Endometrium (tissue), 2 donors: Measurements from ENCODE around the gene NGDN.
"Not testable (repeated sequence)": the region's sequence is repeated elsewhere in the genome, so short reads cannot be mapped to it uniquely, and the experiment has no call there.

ENCODE experiments used
- FAIRE-seq: peaks from 2 replicates; lab custom pipeline; 2012; peaks lifted over from hg19 to GRCh38; lab: Jason Lieb, UNC
- donor health status: control.
- donor health status: control.

Gene NGDN

GRCh38 chr14:23469127-23469905 is at the start of gene NGDN:
Gene NGDN, plus strand, starts transcription at chr14:23469703. Its CDS starts 13 bp downstream, at chr14:23469716.
- FAIRE-seq: peak; percentile 100

DNA sequence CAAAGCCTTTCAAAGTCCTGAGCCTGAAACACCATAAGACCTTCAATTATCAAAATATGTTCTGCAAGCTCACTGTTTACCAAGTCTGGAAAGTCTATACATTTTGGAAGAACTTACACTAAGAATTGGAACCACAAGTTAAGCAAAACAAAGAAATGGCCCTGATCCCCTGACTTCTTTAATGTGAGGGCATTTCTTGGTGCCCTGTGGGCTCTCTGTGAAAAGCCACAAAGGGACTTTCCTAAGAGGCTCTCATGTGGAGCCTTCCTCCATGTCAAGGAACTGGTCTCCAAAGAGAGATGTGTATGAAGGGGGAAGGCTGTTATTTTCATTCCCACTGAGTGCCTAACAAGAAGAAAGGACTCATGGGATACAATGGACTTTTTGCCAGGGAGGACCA is 47.9 kb upstream of the NGDN start:
- no peak for FAIRE-seq

DNA sequence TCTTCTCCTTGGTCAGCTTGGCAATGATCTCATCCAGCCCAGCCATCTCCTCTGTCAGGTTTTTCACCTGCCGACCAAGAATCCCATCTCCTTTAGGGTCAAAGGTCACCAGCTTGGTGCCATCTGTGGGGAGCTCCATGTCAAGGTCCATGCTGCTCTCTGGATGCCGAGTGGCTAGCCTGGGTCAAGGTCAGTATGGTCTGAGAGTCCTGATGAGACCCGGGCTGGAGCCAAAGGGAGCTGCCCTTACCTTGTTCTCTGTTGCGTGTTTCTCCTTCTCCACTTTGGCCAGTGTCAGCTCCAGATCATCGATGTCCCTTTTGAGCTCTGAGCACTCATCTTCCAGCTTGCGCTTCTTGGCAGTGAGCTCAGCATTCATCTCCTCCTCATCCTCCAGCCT is 45.8 kb upstream of the NGDN start:
- no peak for FAIRE-seq

- no peak for FAIRE-seq
Measured at GRCh38 chr14:23425169-23425568, 44.3 kb upstream of the NGDN start.

DNA sequence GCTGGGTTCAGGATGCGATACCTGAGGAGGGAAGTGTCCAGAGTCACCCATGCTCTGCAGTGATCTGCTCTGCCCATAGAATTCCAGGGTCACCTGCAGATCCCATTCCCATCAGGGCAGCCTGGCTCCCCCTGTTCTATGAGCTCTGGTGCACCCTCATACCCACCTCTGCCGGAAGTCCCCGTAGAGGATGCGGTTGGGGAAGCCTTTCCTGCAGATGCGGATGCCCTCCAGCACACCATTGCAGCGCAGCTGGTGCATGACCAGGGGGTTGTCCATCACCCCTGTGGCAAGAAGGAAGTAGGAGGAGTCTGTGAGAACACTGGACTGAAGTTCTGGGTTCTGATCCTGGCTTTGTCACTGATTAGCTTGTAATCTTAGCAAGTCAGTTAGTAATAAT is 43.7 kb upstream of the NGDN start:
- not testable (repeated sequence) for FAIRE-seq

DNA sequence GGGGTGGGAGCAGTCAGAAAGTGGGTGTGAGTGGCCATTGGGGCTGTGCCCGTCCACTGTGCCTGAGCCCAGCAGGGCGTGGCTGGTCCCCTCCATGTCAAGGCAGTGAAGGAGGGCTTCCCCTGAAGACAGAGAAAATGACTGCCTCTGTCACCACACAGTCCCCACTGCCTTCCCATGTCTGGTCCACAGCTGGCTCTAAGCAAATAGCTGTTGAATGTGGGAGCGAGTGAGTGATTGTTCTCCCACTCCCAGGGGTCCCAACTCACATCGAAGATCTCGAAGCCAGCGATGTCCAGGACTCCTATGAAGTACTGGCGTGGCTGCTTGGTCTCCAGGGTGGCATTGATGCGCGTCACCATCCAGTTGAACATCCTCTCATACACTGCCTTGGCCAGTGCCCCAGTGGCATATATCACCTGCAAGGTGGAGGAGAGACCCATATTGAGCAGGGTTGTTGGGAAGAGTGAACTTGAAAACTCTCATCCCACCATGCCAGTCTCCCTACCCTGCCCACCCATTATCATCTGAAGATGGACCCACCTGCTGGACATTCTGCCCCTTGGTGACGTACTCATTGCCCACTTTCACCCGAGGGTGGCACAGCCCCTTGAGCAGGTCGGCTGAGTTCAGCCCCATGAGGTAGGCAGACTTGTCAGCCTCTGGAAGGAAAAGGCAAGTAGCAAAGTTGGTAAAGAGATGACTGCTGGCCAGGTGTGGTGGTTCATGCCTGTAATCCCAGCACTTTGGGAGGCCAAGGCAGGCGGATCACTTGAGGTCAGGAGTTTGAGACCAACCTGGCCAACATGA is 40.6 kb upstream of the NGDN start:
- FAIRE-seq: no peak

DNA sequence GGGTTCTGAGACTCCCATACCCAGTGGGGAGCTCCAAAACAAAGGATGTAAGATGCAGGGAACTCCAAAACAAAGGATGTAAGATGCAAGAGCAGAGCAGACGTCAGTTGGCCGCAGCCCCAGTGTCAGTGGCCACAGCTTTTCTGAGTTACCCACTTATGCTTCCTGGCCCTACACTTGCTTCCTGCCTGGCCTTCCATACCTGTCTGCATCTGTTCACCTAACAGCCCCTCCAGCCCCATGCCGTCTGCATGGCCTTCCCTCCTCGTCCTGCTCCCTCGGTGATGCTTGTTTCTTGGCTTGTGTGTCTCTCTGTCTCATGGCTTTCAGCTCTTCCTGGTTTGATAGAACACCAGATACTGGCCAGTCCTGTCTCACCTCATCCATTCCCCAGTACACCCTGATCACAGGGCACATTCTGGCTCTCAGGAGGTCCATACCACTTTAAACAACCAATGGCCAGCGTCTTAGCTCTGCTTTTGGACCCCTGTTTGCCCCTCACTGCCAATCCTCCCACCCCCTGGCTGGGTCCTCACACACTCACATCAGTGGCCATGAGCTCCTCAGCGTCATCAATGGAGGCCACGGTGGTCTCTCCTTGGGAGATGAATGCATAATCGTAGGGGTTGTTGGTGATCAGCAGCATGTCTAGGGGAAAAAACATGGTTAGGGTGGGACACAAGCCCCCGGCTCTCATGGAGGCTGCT is 39.3 kb upstream of the NGDN start:
- no peak for FAIRE-seq

DNA sequence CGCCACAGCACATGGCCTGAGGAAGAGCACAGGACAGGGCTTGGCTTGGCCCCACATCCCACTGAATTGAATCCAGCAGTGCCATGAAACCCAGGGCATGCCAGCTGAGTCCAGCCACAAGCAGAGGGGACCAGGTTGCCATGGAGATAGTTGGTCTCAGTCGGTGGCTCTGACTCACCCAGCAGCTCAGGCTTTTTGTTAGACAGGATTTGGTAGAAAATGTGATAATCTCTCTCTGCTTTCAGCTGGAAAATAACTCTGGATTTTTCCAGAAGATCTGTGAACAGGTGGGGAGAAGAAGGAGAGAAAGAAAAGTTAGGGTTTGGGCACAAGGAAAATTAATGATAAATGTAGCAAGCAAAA is 38.8 kb upstream of the NGDN start:
- FAIRE-seq: no peak

DNA sequence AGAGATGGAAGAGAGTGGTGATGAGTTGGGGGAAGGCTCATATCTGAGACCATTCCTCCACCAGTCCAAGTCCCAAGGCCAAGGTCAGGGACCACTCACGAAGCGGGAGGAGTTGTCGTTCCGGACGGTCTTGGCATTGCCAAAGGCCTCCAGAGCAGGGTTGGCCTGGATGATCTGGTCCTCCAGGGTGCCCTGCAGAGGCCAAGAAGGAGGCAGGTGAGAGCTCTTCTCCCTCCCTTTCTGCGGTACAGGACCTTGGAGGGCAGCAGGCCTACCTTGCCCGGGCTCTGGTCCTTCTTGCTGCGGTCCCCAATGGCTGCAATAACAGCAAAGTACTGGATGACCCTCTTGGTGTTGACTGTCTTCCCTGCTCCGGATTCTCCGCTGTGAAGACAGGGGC is 38.0 kb upstream of the NGDN start:
- FAIRE-seq: no peak

GRCh38 chr14:23432102-23432925 is 37.2 kb upstream of the NGDN start:
- no peak for FAIRE-seq

- no peak for FAIRE-seq
Measured at GRCh38 chr14:23432946-23433345, 36.6 kb upstream of the NGDN start.

GRCh38 chr14:23433457-23433856 is 36.0 kb upstream of the NGDN start:
- FAIRE-seq: no peak

- FAIRE-seq: no peak
Measured at GRCh38 chr14:23434488-23435222, 34.8 kb upstream of the NGDN start.

GRCh38 chr14:23435543-23436326 is 33.8 kb upstream of the NGDN start, which contains the start of gene MYH7:
Gene MYH7, minus strand, starts transcription at chr14:23435660. Its CDS starts 1,928 bp downstream, at chr14:23433732.
- no peak for FAIRE-seq

DNA sequence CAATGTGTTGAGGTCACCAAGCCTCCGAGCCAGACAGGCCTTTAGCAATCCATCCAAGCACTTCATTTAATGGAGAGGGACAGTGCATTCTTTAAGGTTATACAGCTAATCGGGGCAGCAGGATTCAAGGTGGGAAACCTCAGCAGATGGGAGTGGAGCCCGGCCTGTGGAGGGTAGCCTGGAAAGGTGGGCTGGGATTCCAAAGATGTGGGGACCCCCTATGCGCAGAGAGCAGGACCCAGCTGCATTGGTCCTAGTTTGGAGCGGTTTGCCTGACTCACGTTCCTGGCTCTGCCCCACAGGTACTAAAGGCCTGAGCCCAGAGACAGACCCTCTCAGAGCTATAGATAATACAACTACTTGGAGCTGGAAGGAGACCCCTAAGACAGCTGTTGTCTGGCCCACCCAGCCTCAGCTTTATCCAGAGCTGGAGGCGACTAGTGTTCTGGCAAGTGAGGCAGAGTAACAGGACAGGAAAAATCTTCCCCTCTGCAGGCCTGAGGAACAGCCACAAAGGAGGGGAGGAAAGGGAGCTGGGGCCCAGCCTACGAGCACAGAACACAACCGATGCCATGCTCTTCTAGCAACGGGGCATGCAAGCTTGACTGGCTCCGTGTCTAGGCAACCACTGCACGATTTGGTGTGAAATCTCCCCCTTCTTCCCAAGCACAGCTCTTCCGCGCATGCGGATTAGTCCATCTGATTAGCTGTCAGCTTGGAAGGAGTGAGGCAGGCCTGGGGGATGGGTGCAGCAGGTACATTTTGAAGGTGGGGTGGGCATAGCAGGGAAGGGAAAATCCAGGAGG is 33.0 kb upstream of the NGDN start:
- no peak for FAIRE-seq

GRCh38 chr14:23437133-23438100 is 32.1 kb upstream of the NGDN start:
- FAIRE-seq: no peak

DNA sequence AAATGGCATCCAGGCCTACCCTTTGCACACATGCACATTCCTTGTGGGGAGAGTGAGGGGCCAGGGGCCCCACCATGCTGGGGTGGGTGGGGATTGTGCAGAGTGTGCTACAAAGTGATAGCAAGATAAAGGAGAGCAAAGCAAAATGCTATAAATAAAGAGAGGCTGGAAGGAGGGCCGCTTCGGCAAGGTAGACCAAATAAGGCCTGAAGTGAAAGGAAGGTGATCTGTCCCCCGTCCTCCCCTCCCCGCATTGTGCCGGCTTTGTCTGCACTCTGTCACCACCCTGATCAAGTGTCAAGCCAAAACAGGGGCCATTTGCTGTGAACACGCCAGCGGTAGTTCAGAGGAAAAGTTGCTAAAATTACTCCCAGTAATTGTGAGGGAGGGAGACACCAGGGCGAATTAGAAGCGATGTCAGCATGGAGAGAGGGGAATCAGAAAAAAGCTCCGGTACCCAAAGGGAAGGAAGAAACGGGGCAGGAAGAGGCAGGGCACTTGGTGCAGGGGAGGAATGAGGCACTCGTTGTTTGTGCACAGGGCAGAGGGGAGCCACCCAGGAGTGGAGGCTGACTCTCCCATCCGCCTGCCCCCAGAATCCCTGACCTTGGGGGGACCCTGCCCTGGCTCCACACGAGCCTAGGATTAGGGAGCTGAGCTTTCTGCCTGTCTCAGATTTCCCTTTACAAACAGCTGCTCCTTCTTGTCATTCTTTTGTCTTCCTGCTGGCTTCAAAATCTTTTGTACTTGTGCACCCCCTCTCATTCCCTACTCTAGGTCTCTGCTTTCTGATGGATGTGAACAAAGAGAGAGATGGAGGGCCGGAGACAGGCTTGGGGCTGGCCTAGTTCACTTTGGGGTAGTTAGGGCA is 31.2 kb upstream of the NGDN start:
- no peak for FAIRE-seq
